GM21737 (cell line): ENCODE results near the gene DDX51.

ENCODE experiments used
- ATAC-seq: cut with Tn5 transposase; IDR thresholded peaks from one replicate; pipeline ENCODE4 v1.9.1; 2021; ENCODE audit warnings: mild to moderate bottlenecking, moderate library complexity; ENCODE audit not compliant: unreplicated experiment

DDX51 gene, protein sequence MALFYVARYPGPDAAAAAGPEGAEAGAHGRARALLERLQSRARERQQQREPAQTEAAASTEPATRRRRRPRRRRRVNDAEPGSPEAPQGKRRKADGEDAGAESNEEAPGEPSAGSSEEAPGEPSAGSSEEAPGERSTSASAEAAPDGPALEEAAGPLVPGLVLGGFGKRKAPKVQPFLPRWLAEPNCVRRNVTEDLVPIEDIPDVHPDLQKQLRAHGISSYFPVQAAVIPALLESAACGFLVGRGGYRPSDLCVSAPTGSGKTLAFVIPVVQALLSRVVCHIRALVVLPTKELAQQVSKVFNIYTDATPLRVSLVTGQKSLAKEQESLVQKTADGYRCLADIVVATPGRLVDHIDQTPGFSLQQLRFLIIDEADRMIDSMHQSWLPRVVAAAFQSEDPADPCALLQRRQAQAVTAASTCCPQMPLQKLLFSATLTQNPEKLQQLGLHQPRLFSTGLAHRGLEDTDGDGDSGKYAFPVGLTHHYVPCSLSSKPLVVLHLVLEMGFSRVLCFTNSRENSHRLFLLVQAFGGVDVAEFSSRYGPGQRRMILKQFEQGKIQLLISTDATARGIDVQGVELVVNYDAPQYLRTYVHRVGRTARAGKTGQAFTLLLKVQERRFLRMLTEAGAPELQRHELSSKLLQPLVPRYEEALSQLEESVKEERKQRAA

GRCh38 chr12:132144115-132144809 is at the start of gene DDX51, which contains the start of gene NOC4L:
TSS of gene DDX51 (minus strand) at chr12:132144319. CDS start at chr12:132144296, 23 bp downstream.
TSS of gene NOC4L (plus strand) at chr12:132144457. CDS start at chr12:132144489, 32 bp downstream.
- peak; percentile 72 for ATAC-seq

GRCh38 chr12:132191715-132192553 is 47.8 kb upstream of the DDX51 start:
- ATAC-seq = no peak

- no peak for ATAC-seq
Observed at GRCh38 chr12:132190834-132191500, 46.8 kb upstream of the DDX51 start.

GRCh38 chr12:132190012-132190755 is 46.1 kb upstream of the DDX51 start:
- ATAC-seq = peak; percentile 22

- peak; percentile 90 for ATAC-seq
Observed at GRCh38 chr12:132189378-132190011, 45.4 kb upstream of the DDX51 start.

- no peak for ATAC-seq
Observed at GRCh38 chr12:132188916-132189325, 44.8 kb upstream of the DDX51 start.

GRCh38 chr12:132188451-132188901 is 44.4 kb upstream of the DDX51 start:
- ATAC-seq = no peak

DNA sequence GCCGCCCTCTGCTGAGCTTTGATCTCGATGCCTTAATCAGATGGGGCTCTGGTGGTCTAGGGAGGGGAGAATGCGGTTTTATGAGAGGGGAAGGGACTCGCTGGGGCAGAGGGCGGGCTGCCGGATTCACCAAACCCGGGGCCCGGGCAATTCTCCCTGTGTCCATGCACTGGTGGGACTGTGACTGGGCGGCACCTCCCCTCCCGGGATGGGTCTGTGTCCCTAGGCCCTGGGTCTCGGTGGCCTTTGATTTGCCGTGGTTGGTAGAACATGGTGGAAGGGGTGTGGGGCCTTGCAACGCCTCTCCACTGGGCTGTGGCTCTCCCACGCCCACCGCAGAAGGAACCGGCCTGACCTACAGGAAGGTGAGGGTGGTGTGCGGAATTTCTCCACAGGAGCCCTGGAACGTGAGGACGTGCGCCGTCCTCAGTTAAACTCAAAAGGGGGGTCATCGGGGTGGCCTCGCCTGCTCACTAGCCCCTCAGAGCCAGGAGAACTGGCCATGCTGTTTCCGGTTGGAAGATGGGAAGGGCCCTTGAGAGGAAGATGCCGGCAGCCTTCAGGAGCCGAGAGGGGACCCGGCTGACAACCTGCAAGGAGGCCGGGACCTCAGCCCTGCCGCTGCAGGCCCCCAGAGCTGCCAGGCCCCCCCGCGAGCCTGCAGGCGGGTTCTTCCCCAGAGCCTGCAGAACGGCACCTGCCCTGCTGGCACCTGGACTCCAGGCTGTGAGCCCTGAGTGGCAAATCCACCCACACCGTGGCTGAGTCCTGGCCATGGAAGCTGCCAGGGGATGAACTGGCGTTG is 43.7 kb upstream of the DDX51 start:
- no peak for ATAC-seq

GRCh38 chr12:132186857-132187620 is 42.9 kb upstream of the DDX51 start:
- no peak for ATAC-seq

GRCh38 chr12:132186208-132186856 is 42.2 kb upstream of the DDX51 start:
- ATAC-seq = no peak

GRCh38 chr12:132185705-132186104 is 41.6 kb upstream of the DDX51 start:
- ATAC-seq = no peak

DNA sequence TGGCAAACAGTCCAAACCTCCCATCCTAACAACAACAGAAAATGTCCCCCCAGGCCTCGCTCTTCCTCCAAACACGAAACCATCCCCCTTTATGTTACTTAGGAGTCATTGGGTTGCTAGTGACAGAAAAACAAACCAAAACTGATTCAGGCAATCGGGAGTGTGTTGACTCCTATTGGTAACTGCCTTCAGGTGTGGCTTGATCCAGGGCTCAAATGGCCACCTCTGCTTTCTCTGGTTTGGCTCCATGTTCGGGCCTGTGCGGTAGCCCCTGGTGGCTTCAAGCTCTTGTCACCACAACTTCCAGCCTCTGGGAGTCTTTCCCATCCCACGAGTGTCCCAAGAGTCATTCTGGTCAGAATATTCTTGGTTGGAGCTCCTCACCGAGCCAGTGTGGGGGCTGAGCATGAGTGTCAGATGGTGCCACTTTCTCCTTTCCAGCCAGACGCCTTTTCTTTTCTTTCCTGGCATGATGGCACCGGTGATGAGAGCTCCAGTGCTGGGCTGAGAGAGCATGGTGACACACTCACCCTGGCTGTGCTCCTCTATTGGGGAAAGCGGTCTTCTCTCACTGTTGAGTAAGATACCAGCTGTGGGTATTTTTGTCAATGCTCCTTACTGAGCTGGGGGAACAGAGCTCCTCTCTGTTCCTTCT is 38.7 kb upstream of the DDX51 start:
- ATAC-seq = no peak

DNA sequence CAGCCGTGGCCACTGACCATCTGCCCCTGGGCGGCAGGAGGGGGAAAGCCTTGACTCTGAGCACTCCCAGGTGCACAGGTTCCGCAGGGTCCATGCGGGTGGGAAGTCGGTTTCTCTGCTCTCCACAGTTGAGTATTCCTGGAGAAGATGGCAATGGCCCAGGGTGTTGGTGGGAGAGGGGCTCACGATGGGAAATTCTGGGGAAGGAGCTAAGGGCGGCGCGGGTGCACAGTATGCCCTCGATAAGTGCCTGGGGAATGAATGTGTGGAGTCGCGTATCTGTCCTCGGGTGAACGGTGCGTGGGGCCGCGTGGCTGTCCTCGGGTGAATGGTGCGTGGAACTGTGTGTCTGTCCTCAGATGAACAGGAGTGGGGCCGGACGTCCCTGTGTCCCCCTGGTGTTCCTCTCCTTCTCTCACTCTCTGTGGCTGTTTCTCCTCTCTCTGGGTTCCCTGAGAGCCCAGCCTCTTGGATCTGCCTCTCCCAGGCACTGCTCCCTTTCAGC is 38.1 kb upstream of the DDX51 start:
- no peak for ATAC-seq

GRCh38 chr12:132181570-132182200 is 37.6 kb upstream of the DDX51 start:
- ATAC-seq = no peak
